DOHH2 (cell line): ENCODE data around the gene POPDC3.

Experiments
- EZH2phosphoT487 ChIP-seq: fragments of 200-600 bp; sonication (generic); IDR thresholded peaks from 2 replicates; pipeline ENCODE4 v1.6.1; 2017; ENCODE audit warnings: borderline replicate concordance, mild to moderate bottlenecking, antibody characterized with exemption, low read length, moderate library complexity, mixed read lengths
- TF ChIP-seq, protein P1 (sequence below): fragments of 200-600 bp; sonication (generic); IDR thresholded peaks from one replicate; pipeline ENCODE4 v1.5.1; 2014; ENCODE audit warnings: antibody characterized with exemption, mild to moderate bottlenecking, low read depth, low read length; ENCODE audit not compliant: poor library complexity, severe bottlenecking

- TF ChIP-seq, protein P1, sequence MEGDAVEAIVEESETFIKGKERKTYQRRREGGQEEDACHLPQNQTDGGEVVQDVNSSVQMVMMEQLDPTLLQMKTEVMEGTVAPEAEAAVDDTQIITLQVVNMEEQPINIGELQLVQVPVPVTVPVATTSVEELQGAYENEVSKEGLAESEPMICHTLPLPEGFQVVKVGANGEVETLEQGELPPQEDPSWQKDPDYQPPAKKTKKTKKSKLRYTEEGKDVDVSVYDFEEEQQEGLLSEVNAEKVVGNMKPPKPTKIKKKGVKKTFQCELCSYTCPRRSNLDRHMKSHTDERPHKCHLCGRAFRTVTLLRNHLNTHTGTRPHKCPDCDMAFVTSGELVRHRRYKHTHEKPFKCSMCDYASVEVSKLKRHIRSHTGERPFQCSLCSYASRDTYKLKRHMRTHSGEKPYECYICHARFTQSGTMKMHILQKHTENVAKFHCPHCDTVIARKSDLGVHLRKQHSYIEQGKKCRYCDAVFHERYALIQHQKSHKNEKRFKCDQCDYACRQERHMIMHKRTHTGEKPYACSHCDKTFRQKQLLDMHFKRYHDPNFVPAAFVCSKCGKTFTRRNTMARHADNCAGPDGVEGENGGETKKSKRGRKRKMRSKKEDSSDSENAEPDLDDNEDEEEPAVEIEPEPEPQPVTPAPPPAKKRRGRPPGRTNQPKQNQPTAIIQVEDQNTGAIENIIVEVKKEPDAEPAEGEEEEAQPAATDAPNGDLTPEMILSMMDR, result no peak
- no peak for TF ChIP-seq EZH2phosphoT487
These were observed 32.8 kb upstream of the POPDC3 start for GRCh38 chr6:105212587-105212986.
